Bronchial epithelial cell (primary cell): Measurements from ENCODE around the gene NANOS3. TPM values are rescaled to one million over a fixed set of nuclear protein-coding genes. Genes with fewer than 3 reads are reported as not detected.

Experiments used
- DNase-seq: peaks from one replicate; pipeline ENCODE4 v3.0.0-alpha.2; 2010; ENCODE audit warnings: low read depth
- FAIRE-seq: peaks from 2 replicates; lab custom pipeline; 2011; peaks lifted over from hg19 to GRCh38; lab: Jason Lieb, UNC
- H3K27me3 ChIP-seq: 2 replicates; pipeline ENCODE4 v1.5.1; 2011; ENCODE audit warnings: low read length; ENCODE audit not compliant: control insufficient read depth, insufficient read depth
- H3K36me3 ChIP-seq: 2 replicates; pipeline ENCODE4 v1.5.1; 2011; ENCODE audit warnings: low read length; ENCODE audit not compliant: control insufficient read depth, insufficient read depth
- H3K4me3 ChIP-seq: 2 replicates; pipeline ENCODE4 v1.5.1; 2011; ENCODE audit warnings: mild to moderate bottlenecking, low read depth, low read length, control low read depth
- CTCF ChIP-seq: IDR thresholded peaks from 2 replicates; pipeline ENCODE4 v1.5.1; 2011; ENCODE audit warnings: mild to moderate bottlenecking, moderate library complexity, low read length, control low read depth, inconsistent platforms; ENCODE audit not compliant: insufficient read depth, severe bottlenecking
- total RNA-seq: library from RNA; depleted of rRNA; stranded (reverse); fragments of >200 nt; gene quantifications from 2 replicates; pipeline ENCODE4 v1.2.1, GENCODE V29; 2014

Gene NANOS3
- 0.53 TPM in 1 of 2 replicates, not detected in the other for total RNA-seq

- Histone ChIP-seq H3K4me3 (no peak within 1 kb of the TSS), H3K36me3 (no peaks in the 10 kb centered on the region), H3K27me3 (peaks cover 2% of the 10 kb centered on the region)
- FAIRE-seq (no peak), DNase-seq (no peak)
- TF ChIP-seq CTCF: no peak
Measured at GRCh38 chr19:13876834-13877233, at the start of gene NANOS3. Gene NANOS3 (plus strand): TSS chr19:13877134. CDS start chr19:13877249, 115 bp downstream.

GRCh38 chr19:13827656-13828055 lies 49.3 kb upstream of the NANOS3 start:
- Histone ChIP-seq H3K27me3 (no peaks in the 10 kb centered on the region), H3K4me3 (no peak overlapping the region), H3K36me3 (peaks cover 12% of the 10 kb centered on the region)
- DNase-seq: no peak
- TF ChIP-seq CTCF: no peak
- peak; percentile 85 for FAIRE-seq

DNA sequence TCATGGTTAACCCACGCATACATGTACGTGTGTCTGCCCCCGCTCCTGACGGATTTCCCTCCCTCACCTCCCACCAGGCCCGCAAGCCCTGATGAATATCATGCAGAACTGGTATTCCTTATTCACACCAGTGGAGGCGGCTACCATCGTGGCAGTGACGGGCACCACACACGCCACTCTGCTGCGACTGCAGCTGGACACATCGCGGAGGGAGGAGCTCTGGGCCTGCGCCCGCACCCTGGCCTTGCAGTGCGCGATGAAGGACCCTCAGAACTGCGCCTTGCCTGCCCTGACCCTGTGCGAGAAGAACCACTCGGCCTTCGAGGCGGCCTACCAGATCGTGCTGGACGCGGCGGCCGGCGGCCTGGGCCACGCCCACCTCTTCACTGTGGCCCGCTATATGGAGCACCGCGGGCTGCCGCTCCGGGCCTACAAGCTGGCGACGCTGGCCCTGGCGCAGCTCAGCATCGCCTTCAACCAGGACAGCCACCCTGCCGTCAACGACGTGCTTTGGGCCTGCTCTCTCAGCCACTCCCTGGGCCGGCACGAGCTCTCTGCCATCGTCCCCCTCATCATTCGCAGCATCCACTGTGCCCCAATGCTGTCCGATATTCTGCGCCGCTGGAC lies 46.7 kb upstream of the NANOS3 start:
- H3K4me3 ChIP-seq: no peak overlapping the region
- no peaks in the 10 kb centered on the region for H3K27me3 ChIP-seq
- TF ChIP-seq CTCF: no peak
- DNase-seq (no peak), FAIRE-seq (no peak)
- H3K36me3 ChIP-seq: peaks cover 15% of the 10 kb centered on the region

DNA sequence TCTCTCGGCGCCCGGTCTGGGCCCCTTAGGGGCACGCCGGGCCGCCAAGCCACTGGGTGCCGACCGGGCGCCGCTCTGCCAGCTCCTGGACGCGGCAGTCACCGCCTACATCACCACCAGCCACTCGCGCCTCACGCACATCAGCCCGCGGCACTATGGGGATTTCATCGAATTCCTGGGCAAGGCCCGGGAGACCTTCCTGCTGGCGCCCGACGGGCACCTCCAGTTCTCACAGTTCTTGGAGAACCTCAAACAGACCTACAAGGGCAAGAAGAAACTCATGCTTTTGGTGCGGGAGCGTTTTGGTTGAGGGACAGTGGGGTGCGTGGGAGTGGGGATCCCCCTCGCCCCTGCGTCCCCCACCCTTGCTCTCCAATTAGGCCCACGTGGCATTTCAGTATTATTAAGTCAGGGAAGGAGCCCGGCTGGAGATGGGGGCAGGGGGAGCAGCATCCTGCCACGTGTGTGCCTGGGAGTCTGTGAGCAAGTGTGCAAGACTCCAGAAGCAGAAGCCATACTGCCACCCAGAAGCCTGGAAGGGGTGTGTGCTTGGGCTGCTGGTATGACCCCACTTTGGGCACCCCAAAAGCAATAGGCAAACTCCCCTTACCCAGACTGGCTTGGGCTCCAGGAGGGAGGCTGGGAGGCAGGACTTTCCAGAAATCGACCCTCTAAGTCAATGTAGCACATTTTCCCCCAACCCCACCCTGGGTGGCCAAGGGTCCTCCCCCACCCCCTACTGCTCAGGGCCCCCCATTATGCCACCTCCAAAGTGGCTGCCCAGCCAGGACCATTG lies 46.0 kb upstream of the NANOS3 start:
- no peak overlapping the region for H3K4me3 ChIP-seq
- peak; percentile 71 for DNase-seq
- peaks cover 15% of the 10 kb centered on the region for H3K36me3 ChIP-seq
- no peaks in the 10 kb centered on the region for H3K27me3 ChIP-seq
- TF ChIP-seq CTCF: no peak
- FAIRE-seq: no peak

GRCh38 chr19:13831537-13832467 lies 45.1 kb upstream of the NANOS3 start:
- TF ChIP-seq CTCF: no peak
- Histone ChIP-seq H3K27me3 (no peaks in the 10 kb centered on the region), H3K36me3 (peaks cover 21% of the 10 kb centered on the region), H3K4me3 (no peak overlapping the region)
- no peak for FAIRE-seq
- peak; percentile 62 for DNase-seq
